HepG2 (cell line): ENCODE data around the gene DNAH9.

Source experiments
- ETV5 ChIP-seq: IDR thresholded peaks from 2 replicates; pipeline ENCODE4 v1.6.1; 2018; ENCODE audit warnings: missing biosample characterization, missing genetic modification reagents, inconsistent platforms, borderline replicate concordance
- FOXJ3 ChIP-seq: sonication (generic); formaldehyde crosslinking; IDR thresholded peaks from 2 replicates; pipeline ENCODE4 v1.4.0; 2020; ENCODE audit warnings: missing genetic modification reagents, mild to moderate bottlenecking, borderline replicate concordance
- FOXO1 ChIP-seq: sonication (generic); formaldehyde crosslinking; IDR thresholded peaks from 2 replicates; pipeline ENCODE4 v1.4.0; 2020; ENCODE audit warnings: missing genetic modification reagents
- HOXA9 ChIP-seq: sonication (generic); formaldehyde crosslinking; IDR thresholded peaks from 2 replicates; pipeline ENCODE4 v1.8.1; 2022; ENCODE audit warnings: missing genetic modification reagents, mild to moderate bottlenecking, moderate library complexity, borderline replicate concordance
- MTF2 ChIP-seq: sonication (generic); formaldehyde crosslinking; IDR thresholded peaks from 2 replicates; pipeline ENCODE4 v1.5.0; 2020; ENCODE audit warnings: missing genetic modification reagents, borderline replicate concordance
- NFE2L1 ChIP-seq: sonication (generic); formaldehyde crosslinking; IDR thresholded peaks from 2 replicates; pipeline ENCODE4 v1.4.0; 2020; ENCODE audit warnings: missing genetic modification reagents, mild to moderate bottlenecking, borderline replicate concordance
- TEAD2 ChIP-seq: sonication (generic); formaldehyde crosslinking; IDR thresholded peaks from 2 replicates; pipeline ENCODE4 v1.9.0; 2021; ENCODE audit warnings: missing genetic modification reagents
- TF ChIP-seq, protein P1 (sequence below): fragments of 450-650 bp; IDR thresholded peaks from 2 replicates; pipeline ENCODE4 v1.6.1; 2016
- TF ChIP-seq, protein P2 (sequence below): sonication (generic); formaldehyde crosslinking; IDR thresholded peaks from 2 replicates; pipeline ENCODE4 v1.4.0; 2020; ENCODE audit warnings: mild to moderate bottlenecking, low read depth, missing genetic modification reagents
- TF ChIP-seq, protein P3 (sequence below): sonication (generic); formaldehyde crosslinking; IDR thresholded peaks from 2 replicates; pipeline ENCODE4 v1.5.0; 2020; ENCODE audit warnings: mild to moderate bottlenecking, missing genetic modification reagents, moderate library complexity

DNA sequence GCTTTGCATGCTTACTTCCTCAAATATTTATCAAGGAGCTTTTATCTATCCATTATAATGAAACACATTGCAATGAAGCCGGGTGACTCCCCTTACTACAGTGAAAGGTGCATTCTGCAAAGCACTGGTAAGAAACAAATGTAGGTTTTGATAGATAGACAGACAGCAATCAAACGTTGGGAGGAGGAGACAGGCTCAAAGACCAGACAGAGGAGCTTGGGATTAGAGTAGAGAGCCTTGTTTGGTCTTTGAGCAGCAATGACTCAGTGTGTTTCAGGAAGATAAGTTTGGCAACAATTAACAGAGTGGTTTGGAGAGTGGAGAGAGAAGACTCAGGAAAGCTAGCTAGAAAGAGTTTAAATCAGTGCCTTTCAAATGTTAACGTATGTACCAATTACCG is 330.2 kb downstream of the DNAH9 start:
- TF ChIP-seq, protein P1, sequence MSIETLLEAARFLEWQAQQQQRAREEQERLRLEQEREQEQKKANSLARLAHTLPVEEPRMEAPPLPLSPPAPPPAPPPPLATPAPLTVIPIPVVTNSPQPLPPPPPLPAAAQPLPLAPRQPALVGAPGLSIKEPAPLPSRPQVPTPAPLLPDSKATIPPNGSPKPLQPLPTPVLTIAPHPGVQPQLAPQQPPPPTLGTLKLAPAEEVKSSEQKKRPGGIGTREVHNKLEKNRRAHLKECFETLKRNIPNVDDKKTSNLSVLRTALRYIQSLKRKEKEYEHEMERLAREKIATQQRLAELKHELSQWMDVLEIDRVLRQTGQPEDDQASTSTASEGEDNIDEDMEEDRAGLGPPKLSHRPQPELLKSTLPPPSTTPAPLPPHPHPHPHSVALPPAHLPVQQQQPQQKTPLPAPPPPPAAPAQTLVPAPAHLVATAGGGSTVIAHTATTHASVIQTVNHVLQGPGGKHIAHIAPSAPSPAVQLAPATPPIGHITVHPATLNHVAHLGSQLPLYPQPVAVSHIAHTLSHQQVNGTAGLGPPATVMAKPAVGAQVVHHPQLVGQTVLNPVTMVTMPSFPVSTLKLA, result no peak
- no peak for TF ChIP-seq MTF2 (CRISPR knock-in tag)
- TF ChIP-seq FOXO1, result no peak
- no peak for TF ChIP-seq HOXA9 (CRISPR knock-in tag)
- TF ChIP-seq, protein P2, sequence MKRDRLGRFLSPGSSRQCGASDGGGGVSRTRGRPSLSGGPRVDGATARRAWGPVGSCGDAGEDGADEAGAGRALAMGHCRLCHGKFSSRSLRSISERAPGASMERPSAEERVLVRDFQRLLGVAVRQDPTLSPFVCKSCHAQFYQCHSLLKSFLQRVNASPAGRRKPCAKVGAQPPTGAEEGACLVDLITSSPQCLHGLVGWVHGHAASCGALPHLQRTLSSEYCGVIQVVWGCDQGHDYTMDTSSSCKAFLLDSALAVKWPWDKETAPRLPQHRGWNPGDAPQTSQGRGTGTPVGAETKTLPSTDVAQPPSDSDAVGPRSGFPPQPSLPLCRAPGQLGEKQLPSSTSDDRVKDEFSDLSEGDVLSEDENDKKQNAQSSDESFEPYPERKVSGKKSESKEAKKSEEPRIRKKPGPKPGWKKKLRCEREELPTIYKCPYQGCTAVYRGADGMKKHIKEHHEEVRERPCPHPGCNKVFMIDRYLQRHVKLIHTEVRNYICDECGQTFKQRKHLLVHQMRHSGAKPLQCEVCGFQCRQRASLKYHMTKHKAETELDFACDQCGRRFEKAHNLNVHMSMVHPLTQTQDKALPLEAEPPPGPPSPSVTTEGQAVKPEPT (CRISPR knock-in tag), result no peak
- TF ChIP-seq ETV5 (CRISPR knock-in tag), result no peak
- no peak for TF ChIP-seq NFE2L1 (CRISPR knock-in tag)
- TF ChIP-seq FOXJ3 (CRISPR knock-in tag), result no peak
- no peak for TF ChIP-seq TEAD2 (CRISPR knock-in tag)
- TF ChIP-seq, protein P3, sequence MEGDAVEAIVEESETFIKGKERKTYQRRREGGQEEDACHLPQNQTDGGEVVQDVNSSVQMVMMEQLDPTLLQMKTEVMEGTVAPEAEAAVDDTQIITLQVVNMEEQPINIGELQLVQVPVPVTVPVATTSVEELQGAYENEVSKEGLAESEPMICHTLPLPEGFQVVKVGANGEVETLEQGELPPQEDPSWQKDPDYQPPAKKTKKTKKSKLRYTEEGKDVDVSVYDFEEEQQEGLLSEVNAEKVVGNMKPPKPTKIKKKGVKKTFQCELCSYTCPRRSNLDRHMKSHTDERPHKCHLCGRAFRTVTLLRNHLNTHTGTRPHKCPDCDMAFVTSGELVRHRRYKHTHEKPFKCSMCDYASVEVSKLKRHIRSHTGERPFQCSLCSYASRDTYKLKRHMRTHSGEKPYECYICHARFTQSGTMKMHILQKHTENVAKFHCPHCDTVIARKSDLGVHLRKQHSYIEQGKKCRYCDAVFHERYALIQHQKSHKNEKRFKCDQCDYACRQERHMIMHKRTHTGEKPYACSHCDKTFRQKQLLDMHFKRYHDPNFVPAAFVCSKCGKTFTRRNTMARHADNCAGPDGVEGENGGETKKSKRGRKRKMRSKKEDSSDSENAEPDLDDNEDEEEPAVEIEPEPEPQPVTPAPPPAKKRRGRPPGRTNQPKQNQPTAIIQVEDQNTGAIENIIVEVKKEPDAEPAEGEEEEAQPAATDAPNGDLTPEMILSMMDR (CRISPR knock-in tag), result no peak
